ENCODE measurements around the gene ITGA2B.
A peak's percentile ranks its signal among the peaks of the same experiment; 100 is the strongest.
"Not testable (repeated sequence)": the region's sequence is repeated elsewhere in the genome, so short reads cannot be mapped to it uniquely, and the experiment has no call there.

The ITGA2B gene

DNA sequence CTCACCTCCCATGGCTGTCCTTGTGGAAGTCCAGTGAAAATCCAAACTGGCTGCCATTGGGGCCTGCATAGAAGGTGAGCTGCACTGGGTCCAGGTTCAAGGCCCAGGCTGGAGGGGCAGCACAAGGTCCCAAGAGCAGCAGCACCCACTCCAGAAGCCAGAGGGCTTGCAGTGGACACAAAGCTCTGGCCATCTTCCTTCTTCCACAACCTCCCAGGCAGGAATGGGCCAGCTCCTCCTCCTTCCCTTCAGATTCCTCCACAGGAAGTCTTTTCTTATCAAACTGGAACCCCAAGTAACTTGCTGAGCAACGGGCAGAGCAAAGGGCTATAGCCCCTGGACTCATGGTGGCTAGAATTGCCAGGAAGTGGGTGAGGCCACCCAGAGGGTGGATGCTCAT is at the start of gene ITGA2B:
TSS of gene ITGA2B (minus strand) at position 369 of the 400 bp plus-strand sequence. CDS start at position 193, 176 bp downstream.
- no peak for FAIRE-seq

DNA sequence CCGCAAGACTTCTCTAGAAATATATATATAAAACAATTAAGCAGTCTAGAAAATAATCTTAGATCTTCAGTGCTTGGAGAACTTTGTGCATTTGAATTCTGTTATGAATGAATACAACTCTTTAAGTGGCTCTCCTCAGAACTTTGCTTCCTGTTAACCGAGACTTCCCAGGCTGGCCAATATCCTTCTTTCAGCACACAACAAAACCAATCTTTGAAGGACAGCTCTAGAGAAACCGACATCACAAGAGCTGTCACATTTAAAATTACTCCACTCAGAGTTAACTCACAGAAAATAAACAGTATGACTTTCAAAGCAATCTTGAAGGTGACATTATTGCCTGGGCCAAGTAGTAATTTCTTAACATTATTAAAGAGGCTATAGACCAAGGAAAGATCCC is 49.7 kb upstream of the ITGA2B start:
- FAIRE-seq = no peak

DNA sequence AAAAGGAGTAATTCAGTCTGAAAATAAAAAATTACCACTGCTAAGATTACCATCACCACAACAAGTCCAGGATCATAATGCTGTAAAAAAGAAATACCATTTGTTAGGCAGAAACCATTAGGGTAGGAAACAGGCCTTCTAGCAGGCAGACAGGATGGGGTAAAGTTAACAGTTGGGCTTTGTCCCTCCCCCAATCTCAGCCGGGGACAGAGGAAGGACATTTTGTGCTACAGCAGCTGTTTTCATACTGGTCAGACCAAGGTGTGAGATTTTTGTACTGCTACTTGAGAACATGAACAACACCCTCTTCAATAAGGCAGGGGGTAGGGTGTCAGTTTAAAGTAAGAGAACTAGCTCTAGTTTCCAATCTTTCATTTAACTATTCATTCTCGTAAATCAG is 49.2 kb upstream of the ITGA2B start:
- FAIRE-seq = no peak

DNA sequence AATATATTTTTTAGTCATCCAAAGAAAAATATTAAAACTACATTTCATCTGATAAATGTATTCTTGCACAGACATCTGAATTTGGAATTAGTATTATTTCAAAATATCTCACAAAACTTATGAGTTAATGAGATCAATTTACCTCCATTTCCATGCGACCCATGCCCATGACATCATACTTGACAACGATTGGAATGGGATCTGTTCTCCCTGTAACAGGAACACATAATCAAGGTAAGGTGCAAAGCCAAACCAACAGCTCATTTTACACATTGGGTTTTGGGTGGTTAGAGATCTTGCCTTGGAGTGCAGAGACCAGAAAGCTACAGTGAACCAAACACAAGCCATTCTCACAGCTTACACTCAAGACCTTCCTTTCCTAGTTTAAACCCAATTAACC is 46.9 kb upstream of the ITGA2B start:
- no peak for FAIRE-seq

DNA sequence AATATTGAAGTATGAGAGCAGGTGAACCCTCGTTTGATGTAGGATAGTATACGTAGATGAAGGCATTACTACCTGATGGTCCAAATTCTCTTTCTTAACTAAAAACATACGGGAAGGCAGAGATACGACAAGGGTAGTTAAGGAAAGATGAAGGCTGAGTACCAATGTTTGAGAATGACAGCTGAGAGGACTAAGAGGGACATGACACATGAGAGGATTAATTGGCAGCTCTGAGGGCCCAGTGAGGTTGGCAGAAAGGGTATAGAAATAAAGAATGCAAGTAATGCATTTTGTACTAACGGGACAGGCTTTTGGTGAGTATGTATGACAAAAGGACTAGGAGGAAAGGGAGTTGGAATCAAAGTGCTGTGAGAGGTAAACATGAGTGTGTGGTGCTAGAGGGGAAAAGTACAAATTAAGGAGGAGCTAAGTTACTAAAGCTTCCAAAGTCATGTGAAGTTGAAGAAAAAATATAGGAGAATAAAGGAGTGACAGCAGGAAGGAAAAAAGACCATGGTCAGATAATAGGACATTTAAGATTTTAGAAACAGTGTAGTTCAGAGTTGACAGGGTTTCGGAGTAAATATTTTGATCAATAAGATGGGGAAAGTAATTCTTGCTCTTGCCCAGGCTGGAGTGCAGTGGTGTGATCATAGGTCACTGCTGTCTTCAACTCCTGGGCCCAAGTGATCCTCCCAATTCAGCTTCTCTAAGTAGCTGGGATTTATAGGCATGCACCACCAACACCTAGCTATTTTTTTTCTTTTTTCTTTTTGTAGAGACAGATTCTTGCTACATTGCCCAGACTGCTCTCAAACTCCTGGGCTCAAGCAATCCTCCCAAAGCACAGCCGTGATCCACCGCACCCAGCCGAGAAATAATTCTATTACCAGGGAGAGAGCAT is 43.1 kb upstream of the ITGA2B start:
- FAIRE-seq = no peak

DNA sequence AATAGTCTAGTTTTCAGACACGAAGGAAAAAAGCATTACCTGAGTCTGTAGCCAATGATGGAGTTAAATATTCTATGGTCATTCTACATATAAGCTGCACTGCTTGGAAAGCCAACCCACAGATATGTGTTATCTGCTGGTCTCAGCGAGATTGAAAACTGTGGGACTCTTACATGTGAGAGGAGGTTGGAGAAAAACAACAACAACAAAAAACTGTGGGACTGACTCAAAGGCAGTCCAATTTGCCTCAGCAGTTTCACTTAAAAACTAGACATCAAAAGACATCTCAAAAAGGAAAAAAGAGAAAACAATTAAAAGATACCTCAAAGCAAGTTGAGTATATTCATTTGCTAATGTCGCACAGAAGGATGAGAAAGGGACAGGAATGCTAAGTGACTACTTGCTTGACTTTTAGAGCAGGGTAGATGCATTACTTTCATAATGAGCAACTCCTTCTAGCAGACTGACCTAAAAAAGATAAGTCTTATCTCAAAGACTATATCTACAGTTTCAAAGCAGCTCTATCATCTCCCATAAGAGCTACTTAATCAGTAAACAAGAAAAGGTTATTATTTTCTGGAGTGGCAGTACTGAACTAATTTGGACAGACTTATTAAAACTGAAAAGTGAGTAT is 35.5 kb upstream of the ITGA2B start:
- no peak for FAIRE-seq

DNA sequence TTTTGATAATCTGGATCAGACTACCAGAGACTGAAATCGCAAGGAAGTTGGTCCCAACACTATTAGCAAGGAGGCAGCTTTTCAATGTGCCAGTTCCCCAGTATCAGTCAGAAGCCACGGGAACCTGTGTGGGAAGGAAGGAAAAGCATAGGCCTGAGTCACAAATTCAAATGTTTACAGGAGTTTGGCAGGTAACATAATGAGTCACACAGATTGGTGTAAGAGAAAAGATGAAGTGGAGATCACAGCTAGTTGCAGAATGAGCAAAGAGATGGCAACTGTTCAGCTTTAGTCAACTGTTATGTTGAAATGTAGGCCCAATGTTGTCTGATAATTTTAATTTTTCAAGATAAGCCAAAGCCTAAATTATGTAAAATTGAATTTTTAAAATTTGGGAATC is 28.1 kb upstream of the ITGA2B start:
- FAIRE-seq = no peak

DNA sequence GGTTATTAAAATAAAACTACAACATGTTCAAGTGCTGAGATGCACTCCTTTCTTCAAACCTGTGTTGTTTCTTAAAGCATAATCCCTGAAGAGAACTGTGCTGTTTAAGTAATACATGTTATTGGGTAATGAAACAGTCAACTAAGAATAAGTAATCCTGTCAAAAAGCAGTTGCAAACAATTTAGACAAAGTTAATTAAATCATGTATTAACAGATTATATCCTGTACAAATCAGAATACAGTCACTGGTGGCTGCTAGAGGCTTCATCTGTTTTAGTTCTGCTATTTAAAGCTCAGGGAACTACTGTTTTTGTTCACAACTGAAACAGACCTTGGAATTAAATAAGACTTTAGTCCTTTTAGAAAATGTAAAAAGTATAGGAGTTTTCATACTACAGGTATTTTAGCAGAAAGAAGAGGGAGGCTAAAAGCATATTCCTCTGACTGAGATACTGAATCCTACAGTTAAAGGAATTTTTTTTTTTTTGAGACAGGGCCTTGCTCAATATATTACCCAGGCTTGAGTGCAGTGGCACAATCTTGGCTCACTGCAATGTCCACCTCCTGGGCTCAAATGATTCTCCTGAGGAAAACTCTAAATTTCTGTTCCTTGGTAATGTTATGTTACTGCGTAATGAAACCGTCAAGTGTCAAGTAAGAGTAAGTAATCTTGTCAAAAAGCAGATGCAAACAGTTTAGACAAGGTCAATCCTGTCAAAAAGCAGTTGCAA is 27.3 kb upstream of the ITGA2B start:
- no peak for FAIRE-seq

DNA sequence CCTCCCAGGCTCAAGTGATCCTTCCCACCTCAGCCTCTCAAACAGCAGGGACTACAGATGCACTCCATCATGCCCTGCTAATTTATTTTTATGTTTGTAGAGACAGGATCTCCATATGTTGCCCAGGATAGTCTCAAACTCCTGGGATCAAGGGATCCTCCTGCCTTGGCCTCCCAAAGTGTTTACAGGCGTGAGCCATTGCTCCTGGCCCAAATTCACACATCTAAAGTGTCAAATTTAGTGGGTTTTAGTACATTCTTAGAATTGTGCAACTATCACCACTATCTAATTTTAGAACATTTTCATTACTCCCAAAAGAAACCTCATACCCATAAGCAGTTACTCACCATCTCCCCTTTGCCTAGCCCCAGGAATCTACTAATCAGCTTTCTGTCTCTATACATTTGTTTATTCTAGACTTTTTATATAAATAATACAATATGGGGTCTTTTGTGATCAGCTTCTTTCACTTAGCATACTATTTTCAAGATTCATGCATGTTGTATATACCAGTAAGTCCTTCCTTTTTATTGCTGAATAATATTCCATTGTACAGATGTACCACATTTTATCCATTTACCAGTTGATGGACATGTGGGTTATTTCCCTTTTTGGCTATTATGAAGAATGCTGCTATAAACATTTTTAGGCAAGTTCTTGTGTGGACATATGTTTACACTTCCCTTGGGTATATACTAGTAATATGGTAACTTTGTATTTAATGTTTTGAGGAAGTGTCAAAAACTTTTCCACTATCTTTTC is 25.1 kb upstream of the ITGA2B start:
- no peak for FAIRE-seq

DNA sequence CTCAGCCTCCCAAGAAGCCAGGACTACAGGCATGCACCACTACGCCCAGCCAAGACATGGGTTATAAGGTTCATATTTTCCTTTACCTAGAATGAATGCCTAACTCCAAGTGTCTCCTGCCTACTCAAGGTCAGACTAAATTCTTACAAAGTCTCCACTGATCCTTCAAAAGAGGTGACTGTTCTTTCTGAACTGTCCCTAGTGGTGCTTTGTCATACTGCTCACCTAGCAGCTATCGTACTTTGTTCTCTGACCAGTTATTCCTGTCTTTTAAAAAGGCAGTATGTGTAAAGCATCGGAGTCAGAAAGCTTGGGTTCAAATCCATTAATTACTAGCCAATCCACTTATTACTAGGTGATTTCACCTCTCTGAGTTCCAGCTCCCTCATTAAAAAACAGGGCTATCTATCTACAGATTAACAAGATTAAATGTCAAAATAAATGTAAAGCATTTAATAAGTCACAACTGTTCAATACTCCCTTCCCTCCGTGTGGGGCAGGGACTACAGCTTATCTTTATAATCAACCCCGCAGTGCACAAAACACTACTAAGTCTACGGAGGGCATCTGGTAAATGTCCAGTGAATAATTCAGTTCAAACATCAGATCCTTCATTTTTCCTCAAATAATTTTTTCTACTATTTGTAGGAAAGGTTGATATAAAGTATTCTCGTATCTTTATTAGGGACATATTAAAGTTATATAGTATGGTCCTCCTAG is 20.0 kb upstream of the ITGA2B start:
- no peak for FAIRE-seq

DNA sequence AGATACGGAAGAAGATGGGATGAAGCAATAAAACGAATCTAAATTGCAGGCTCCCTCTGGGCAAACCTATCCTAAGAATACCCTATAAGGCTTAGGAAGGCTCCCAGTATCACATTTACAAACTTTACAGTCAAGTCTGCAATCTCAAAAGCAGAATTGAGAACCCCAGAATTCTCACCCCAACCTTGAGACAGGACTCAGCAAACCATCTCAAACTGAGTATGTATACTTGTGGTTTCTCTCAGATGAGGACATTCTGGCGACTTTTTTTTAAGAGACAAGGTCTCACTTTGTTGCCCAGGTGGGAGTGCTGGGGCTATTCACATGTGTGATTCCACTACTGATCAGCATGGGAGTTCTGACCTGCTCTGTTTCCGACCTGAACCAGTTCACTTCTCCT is 19.3 kb upstream of the ITGA2B start:
- no peak for FAIRE-seq

DNA sequence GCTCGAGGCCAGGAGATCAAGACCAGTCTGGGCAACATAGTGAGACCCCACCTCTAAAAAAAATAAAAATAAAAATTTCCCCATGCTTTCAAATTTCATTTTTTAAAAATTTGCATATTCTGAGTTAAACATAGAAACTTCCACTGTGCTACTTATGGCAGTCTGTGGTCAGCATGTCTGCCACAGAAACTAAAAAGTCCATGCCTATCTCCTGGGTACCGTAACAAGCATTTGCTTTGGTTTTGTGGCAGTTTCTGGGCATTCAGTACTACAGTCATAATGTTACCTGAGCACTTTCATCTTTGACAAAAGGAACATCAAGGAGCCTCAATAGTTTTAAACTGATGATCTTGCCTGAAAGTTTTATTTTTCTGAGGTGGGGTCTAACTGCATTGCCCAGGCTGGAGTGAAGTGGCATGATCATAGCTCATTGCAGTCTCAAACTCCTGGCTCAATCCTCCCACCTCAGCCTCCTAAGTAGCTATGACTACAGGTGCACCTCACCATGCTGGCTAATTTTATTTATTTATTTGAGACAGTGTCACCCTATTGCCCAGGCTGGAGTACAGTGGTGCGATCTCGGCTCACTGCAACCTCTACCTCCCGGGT is 13.2 kb upstream of the ITGA2B start:
- FAIRE-seq = no peak

DNA sequence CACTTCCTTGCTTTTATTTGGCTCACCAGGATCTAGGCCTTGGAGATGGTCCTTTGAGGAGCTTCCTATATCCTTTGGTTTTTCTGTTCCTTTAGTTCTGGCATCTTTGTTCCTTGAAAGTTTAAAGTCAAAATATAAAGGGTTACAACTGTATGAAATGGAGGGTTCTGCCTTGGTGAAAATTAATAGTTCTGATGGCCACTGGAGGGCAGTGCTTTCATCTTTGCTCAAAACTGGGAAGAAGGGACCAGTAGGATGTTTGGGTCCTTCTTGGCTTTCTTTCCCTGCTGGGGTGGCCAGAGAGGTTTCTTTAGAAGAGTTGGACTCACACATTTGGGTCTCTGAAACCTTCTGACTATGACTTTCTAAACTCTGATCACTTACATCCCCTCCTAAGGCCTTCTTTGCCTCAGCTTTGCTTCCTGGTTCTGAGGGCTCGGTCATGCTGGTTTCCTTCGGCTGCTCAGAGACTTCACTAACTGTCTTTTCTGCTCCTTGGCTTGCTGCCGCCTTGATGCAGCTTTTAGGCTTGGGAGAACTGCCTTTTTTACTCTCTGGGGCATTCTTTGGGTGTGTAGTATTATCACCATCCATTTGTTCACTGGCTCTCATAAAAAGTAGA is 10.9 kb upstream of the ITGA2B start:
- FAIRE-seq = peak; percentile 67

DNA sequence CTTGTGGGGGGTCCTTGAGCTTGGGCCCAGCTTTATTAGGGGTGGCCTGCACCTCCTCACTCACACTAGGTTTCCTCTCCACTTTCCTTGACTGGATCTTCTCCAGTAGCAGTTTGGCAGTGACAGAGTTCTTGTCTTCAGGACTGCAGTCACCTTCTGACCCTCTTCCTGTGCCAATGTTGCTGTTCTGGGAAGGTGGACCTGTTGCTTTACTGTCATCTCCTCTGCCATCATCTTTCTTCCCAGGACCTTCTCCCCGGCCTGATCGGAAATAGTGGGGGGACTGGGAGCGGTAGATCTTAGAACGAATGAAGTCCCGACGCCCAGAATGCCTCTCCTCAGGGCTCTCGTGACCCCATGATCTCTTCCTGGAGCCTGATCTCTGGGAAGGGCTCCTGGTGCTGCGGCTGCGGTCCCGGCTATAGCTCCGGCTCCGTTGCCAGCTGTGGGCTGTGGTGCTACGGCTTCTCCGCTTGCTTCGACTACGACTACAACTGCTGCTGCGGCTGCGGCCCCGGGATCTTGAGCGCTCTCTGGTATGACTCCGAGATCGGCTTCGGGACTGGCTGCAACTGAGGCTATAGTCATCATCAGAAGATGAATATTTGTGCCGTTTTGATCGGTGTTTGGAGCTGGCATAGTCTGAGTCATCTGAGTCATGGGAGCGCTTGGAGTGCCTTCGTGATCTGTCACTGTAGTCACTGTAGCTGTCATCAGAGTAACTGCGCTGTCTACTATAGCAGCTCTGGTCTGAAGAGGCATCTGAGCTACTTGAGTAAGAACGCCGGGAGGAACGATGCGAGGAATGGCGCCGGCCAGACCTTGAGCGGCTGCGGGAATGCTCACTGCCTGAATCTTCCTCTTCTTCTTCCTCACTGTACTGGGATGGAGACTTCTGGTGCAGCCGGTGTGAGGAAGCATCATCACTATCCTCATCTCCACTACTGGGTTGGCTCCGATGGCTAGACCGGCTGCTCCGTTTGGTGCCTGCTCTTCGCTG is 9.5 kb upstream of the ITGA2B start:
- no peak for FAIRE-seq

DNA sequence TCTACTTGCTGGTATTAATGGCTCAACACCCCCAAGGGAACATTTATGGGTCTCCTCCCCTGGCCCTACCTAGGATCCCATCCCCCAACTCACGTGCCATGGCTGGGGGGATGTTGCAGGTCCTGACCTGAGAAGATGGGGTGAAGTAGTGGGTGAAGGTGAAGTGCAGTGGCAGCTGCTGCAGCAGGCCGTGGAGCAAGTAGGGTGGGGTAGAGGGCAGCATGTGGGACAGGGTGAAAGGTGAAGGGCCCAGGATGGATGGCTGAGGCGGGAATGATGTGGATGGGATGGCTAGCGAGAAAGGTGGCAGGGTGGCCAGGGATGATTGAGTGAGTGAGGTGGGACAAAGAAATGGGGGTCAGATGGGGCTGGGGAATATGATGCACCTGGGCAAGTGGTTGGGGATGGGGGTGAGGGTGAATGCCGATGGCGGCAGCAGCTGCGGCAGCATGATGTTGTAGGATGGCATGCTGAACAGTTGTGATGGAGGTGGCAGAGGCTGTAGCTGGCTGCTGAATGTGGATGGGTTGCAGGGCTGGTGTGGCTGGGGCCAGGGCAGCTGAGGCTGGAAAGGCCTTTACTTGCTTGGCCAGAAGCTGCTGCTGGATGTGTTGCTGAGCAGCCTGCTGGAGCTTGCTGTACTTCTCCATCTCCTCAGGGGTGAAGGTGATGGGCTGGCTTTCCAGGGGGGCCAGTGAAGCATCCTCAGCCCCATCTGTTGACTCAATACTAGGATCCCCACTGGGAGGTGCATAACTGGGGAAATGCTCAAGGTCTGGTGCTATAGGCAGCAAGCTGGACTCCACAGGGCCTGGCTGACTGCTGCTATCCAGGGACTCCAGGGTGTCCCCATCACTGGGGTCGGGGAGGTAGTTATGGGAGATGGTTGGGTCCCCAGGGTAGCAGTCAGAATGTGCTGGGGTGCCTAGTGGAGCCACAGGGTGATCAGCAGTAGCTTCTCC is 8.3 kb upstream of the ITGA2B start:
- FAIRE-seq = no peak

DNA sequence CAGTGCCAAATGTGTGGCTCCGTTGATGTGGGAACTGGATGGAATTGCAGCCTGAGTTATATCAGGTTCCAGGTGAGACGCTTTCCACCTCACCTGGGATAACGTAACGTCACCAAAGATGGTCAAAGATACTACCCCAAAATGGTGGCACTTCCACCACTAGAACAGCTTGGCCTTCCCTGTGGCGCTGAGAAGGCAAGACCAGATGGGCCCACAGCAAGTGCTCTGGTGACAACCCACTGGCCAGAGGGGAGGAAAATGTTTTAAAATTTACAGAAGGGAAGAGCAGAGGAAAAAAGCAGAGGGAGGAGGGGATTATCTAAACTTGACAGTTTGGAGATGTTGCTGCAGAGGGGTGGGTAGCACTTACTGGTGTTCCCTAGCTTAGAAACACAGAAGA is 7.5 kb upstream of the ITGA2B start:
- FAIRE-seq = no peak

DNA sequence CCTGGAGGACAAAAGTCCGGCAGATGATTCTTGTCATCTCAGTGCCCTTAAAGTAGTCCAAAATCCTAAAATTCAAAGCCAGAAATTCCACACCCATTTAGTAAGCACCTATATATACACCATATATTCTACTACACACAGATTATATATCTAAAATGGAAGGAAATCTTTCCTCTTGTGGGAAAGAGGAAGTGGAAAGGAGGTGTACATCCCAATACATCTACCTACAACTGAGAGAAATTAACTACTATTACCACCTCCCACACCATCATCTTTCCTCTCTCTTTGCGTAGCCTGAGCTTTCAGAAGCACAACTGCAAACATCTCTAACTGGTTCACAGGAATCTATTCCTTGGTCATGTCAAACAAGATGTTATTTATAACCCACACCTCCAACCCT is 5.4 kb upstream of the ITGA2B start:
- FAIRE-seq = no peak

DNA sequence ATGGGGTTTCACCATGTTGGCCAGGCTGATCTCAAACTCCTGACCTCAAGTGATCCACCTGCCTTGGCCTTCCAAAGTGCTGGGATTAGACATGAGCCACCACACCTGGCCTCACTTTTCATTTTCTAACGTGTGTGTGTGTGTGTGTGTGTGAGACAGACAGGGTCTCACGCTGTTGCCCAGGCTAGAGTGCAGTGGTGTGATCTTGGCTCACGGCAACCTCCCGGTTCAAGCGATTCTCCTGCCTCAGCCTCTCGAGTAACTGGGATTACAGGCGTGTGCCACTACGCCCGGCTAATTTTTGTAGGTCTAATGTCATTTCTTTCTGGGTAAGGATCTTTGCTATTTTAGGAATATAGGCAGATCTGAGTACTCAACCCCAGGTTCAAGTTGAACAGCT is 4.7 kb upstream of the ITGA2B start:
- not testable (repeated sequence) for FAIRE-seq

All from TTC549 (cell line).